GM19324 (cell line): ENCODE data around the gene LLCFC1.

Experiments
- ATAC-seq: cut with Tn5 transposase; IDR thresholded peaks from one replicate; pipeline ENCODE4 v1.9.1; 2021; ENCODE audit warnings: mild to moderate bottlenecking, moderate library complexity; ENCODE audit not compliant: unreplicated experiment, low FRiP score

Gene LLCFC1

DNA sequence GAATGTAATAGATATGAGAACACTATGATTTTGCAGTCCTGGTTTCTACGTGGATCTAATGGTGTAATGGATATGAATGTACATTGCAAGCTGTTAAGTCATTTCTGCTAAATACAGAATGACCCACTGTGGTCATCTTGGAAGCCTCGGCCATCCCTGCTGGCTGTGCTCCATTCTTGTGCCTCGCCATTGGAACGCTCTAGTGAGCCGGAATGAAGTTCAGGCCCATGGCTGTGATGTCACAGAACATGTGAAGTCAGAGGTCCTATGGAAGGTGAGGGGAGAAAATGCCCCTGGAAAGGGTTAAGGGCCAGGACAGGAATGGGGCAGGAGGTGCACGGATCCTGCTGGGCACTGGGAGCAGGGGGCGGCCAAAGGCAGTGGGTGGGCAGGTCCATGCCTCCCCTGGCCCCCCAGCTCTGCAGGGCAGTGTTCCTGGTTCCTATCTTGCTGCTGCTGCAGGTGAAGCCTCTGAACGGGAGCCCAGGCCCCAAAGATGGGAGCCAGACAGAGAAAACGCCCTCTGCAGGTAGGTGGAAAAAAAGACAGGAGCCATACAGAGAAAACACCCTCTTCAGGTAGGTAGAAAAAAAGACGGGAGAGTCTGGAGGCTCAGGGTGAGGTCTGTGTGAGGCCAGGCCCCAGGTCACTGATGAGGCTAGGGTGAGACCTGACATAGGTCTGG is at the start of gene LLCFC1:
Gene LLCFC1 (plus strand): TSS at position 259 of the 685 bp plus-strand sequence. CDS start 138 bp downstream, at position 397.
- ATAC-seq = no peak

DNA sequence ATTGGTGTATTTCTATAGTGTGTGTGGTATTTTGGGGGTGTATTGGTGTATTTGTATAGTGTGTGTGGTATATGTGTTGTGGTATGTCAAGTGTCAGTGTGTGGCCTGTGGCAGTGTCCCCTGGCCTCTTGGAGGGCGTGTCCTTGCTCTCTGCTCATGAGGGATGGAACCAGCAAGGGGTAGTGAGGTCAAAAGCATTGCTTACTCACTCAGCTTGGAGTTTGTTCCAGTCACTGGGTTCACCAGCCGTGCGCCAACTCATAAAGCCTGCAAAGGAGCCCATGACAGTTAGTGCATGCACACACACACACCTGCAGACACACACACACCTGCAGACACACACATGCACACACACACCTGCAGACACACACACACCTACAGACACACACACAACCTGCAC is 49.5 kb upstream of the LLCFC1 start:
- ATAC-seq = no peak

DNA sequence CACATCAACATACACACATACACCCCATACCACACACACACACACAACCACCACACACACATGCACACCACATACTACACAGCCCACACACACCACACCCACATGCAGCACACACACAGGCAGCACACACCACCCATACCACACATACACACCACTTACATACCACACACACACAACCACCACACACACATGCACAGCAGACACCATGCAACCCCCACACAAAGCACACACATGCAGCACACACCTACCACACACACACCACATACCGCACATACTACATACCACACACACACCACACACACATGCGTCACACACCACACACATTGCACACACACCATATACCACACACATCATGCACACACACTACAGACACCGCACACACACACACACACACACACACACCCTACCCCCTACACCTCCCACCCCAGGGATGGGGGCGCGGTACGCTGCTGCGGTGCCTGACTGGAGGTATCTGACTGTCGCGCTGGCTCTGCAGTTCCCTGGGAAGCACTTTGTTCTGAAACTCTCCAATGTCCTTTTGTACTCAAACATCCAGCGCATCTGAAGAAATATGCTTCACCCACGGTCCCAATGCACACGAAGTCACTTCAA is 48.3 kb upstream of the LLCFC1 start:
- ATAC-seq = no peak

DNA sequence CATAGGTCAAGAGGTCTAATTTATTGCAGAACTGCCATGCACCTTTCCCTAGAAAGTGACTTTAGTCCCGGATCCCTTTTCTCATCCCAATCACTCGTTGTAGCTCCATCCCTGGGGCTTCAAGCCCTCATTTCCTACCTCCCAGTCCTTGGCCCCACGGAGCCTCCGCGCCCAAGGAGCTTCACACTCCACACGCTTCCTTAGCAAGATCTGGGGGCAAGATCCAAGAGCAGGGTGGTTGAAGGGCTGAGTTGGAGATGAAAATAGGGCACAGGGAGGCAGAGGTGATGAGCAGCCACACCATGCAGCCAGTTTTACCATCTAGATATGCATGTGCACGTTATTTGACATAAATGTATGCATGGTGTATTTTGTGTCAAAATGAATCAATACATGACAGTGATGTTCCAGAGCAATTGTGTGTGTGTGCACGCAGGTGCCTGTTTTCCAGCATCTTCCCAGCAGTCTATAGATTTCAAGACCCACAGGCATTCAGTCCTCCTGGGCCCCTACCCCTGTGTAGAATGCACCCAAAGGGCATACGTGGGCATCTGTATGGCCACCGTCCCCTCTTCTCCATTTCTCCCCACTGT is 47.7 kb upstream of the LLCFC1 start:
- no peak for ATAC-seq

DNA sequence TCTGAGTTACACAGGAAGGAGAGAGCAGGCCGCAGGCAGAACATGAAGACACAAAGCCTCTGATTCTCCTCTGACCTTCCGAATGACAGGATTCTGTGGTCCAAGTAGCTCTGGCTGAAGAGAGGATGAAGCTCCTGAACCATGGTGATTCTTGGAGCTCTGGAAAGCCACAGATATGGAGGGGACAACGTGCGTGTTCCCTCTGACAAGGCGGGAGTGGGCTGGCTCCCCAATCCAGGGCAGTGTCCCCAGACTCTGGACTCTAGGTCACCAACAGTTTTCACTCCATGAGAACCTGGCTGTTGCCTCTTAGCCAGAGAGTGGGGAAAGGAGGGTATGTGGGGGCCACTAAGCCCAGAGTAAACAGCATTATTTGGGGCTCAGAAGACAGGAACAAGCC is 46.3 kb upstream of the LLCFC1 start:
- no peak for ATAC-seq

DNA sequence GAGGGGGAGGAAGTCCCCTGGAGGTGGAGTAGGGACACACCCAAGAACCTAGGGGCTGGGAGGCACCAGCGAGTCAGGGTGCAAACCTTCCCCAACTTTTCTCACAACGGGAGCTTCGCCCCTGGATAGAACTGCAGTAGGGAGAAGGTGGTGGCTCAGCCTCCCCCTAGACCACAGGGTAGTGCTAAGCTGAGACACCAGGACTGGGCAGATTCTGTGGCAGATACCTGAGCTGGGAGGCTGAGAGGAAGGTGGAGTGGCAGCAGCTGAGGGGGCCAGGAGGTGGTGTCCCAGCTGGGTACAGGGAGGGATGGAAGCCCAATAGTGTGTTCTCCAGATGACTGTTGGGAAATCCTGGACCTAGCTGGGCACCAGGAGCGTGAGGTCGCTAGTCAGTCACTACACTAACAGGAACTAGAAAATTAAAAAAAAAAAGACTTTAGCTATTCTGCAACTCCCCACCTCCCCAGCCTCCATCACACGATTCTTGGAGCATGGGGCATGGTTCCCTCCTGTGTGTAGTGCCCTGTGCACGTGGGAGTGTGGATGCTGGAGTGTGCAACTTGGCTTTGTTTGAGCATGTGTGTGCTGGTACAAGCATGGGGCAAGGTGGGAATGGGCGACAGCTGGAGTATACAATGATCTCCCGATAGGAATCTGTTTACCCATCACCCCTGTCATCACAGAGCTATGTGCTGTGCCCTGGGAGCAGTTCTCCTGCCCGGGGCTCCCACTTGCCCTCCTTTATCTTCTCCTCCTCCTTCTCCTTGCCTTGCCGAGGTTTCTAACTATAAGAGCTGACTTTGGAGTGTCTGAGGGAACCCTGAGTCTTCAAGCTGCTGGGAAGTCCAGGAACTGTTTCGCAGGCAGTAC is 44.9 kb upstream of the LLCFC1 start:
- no peak for ATAC-seq

DNA sequence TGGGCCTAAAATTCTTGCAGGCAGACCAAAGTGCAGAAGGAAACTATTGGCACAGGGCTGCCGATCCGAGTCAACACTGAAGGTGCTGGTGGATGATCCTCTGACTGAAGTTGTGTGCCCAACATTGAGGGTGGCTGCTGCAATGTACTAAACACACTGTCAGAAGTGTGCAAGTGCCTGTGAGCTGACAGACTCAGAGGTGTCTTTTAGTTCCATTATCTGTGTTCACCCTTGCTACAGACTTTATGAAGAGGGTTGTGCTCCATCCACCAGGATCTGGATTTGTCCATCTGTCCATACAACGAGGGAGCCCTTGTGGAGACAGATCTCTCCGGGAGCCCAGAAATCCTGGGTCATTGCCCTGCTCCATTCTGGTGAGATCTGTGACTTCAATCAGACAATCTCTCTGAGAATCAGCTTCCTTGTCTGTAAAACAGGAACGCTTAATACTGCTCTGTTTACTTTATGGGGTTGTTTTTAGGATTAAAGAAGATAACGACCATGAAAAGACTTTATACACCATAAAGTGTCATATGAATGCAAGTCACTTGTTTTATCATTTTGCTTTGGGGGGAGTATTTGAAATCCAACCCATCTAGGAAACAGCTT is 44.2 kb upstream of the LLCFC1 start:
- no peak for ATAC-seq

DNA sequence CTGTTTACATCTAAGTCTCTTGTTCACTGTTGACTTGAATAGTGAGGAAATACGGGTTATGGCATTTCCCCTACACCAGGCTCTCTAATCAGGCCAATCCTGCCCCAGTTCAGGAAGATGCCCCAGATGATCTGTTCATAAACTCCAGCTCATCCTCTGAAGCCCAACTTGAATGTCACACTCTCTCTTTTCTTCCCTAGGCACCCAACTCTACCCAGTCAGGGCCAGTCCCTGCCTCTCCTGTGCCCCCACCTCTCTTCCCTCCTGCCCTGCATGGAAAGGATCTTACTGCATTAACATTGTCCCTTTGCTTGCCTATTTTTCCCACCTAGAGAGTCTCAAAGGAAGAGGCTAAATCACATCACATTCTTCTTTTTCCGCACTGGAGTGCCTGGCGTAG is 43.1 kb upstream of the LLCFC1 start:
- no peak for ATAC-seq

DNA sequence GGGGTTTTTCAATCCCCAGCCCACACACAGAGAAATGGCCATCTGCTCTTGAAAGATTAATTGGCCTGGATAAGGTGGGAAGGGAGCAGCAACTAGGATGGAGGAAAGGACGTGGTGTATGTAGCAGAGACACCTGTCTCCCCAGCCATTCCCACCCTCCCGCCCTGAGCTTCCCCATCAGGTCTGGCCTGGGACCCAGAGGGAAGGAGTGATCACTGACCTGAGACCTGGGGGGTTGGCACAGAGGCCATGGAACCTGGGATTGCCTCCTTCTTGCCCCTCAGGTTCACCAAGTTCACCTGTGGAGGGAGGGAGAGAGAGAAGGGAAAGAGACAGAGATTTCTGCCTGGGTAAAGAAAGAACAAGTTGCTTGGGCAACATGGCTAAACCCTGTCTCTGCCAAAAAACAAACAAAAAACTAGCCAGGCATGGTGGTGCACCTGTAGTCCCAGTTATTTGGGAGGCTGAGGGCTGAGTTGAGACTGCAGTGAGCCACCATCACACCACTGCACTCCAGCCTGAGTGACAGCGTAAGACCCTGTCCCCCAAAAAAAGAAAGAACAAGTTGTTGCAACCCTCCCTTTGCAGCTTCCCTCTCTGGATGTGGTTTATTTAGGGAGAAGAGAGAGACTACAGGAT is 42.4 kb upstream of the LLCFC1 start:
- no peak for ATAC-seq

DNA sequence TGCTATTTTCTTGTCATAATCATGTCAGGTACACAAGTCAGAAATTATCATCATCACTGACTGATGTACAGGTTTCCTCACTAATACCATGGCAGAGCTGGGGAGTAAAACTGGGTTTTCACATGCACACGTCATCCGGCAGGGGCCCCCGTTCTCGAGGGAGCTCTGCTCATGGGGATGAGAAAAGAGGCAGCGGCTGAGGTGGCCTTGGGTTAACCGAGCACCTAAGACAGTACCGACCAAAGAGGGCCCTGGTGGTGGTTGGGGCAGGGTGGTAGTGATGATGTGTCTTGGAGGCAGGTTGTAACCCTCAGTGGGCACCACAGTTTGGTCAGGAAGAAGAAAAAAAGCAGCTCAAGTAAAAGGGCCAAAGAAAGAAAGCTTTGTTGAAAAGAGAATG is 41.6 kb upstream of the LLCFC1 start:
- ATAC-seq = no peak

DNA sequence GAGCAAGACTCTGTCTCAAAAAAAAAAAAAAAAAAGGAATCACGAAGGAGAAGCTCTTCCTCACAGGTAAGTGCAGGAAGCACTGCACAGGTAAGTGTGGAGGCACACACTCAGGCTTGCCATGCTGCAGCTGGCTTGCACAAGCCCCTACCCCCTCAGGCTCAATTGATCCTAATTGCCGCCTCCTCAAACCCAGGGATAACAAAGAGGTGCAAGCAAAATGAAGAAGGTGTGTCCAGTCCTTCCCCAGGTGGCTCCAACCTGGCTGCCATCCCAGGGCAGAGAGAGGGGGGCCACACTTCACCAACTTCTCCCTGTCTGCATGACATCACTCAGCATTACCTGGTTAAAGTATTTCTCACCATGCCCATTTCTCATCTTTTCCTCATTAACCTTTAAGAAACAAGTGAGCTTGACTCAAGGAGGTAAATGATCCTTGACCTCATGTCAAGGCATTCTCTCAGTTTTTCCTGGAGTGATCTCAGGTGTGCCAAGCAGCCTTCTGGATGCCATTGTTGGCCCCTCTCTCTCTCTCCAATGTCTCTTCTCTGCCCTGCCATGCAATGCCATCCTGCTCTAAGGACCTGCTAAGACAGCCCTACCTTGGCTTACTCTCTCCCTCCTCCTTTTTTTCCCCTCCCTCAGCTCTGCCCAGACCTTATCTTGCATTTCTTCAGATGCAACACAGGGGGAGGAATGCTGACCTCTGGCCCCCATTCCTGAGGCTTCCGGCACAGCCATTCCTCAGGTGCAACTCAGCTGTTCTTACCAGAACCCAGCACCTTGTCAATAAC is 40.7 kb upstream of the LLCFC1 start:
- no peak for ATAC-seq

DNA sequence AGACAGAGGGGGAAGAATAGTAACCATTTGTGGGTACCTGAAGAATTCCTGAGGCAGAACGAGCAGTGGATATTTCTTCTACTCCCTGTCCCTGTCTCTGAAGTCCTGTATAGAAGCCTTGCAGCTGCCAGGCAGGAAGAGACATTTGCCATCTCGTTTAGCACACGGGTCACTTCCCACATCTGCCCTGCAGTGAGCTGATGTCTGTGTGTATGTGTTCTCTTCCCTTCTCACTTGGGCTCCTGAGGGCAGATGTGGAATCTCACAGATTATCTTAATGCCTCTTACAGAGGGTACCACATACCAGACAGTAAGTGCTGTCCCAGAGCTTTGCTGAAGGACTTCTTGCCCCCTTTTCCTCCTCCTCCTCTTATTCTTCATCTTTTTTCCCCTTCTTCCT is 39.6 kb upstream of the LLCFC1 start:
- ATAC-seq = no peak

DNA sequence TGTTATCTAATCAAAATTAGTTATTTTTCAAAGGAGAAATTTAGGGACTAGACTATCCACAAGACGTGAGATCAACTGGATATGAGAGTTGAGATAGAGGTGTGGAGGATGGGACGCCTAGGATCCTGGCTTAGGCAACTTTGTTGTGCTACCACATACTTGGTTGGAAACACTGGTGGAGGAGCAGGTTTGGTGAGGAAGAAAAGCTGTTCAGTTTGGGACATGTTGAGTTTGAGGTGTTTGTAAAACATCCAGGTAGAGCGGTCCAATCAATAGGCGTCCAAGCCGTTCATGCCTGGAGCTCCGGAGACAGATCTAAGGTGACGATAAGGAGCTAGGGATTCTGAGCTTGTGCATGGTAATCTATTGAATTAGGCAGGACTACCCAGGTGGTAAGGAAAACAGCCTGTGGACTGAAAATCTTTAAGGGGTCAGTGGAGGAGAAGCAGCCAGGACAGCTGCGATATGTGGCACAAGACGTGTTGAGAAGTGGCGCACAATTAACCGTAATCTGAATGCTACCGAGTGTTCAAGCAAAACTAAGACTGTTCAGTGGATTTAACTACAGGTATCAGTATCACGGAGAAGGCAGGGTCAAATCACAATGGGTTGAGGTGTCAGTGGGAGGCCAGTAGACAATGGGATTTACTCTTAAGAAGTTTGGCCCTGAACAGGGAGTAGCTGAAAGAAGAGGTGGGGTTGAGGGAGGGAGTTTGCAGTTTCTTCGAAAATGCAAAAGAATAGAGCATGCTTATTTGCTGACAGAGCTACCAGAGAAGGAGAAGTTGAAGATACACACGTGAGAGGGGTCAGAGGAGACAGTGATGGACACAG is 37.6 kb upstream of the LLCFC1 start:
- ATAC-seq = no peak

DNA sequence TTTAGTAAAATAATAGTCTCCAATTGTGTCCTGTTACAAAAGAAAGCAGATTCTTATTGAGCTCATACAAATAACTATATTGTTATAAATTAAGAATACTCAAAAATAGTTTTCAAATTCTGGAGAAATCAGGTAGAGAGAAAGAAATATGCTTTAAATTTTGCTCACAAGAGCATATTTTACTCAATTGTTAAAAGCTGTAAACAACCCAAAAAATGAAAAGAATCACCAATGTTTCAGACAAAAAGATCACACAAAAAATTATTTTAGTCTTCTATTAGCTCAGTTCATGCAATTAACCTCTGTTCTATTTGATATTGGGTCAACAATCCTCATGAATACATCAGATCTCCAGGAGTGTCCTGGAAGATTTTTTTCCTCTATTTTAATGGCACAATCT is 35.2 kb upstream of the LLCFC1 start:
- no peak for ATAC-seq

DNA sequence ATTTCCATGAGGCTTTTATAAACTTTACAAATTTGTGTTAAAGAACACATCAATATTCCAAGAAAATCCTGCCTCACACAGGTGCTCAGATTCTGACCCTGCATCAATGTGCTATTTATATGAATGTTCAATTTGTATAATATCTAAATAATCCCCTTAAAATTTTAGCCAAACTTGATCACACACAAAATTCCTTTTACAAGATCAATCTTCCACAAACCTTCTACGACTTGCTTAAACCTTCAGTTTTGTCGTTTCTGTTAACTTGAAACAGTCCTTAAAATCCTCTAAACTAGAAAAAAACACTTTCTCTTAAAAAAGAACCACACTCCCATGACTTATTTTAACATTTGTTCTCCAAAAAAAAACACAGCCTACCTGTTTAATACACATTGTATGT is 33.5 kb upstream of the LLCFC1 start:
- ATAC-seq = no peak

DNA sequence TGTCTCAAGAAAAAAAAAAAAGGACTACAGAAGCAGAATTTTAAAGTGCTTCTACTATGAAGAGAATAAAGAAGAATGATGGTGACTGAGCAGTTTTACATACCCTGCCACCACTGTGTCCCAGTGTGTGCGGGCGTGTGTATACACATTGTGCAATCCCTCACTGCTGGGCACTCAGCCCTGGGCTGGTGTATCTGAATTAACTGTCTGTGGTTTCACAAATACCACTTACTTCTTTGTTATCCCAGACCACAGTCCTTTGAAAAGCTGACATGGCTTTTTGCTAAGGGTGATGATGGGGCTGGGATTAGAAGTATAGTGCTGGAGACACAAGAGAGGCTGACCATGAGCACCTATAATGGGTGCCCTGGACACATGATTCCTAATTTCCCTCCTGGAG is 32.6 kb upstream of the LLCFC1 start:
- no peak for ATAC-seq

DNA sequence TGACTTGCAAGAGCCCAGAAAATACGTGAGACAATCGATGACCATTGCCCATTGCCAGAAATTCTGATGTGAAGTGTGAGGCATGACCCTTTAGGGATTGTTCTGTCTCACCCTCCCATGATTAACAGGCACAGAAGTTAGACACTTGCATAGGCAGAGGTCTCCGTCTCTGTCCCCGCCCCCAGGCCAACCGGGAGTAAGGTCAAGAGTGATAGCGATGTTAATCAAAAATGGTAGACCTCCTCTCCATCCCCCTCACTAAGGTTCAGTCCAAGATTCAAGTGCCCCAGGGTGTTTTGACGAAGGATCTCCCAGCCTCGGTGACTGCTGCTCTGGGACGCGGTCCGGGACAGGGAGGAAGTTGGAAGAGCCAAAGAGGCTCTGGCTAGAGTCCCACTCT is 31.0 kb upstream of the LLCFC1 start:
- no peak for ATAC-seq
